HCT116 (cell line): ENCODE data around the gene KCNC1. TPM values are rescaled to one million over a fixed set of nuclear protein-coding genes. Genes with fewer than 3 reads are reported as not detected.

Experiments used
- ATAC-seq: fragments of 200-7000 bp; cut with Tn5 transposase; 2 replicates; pipeline ENCODE4 v1.9.1; 2020; ENCODE audit warnings: mild to moderate bottlenecking, moderate library complexity
- BruUV-seq: library from RNA; stranded (reverse); fragments of 400-500 nt; replicated peaks from 2 replicates; lab custom pipeline; 2021; lab: Mats Ljungman, UMichigan
- CTCF ChIA-PET: fragments of 300-600 bp; sonication (Branson Sonifier 250); formaldehyde crosslinking; loops from one replicate; lab custom pipeline; 2021; ENCODE audit warnings: antibody characterized with exemption; lab: Charles Lee
- POLR2A ChIA-PET: fragments of 300-600, 350-600 bp; sonication (Branson Sonifier 250); formaldehyde crosslinking; loops from one replicate; lab custom pipeline; 2021; ENCODE audit warnings: antibody characterized with exemption; lab: Charles Lee
- RAD21 ChIA-PET, 2 experiments: fragments of 300-600 bp; sonication (Branson Sonifier 250); formaldehyde crosslinking; loops; one replicate each; lab custom pipeline; 2023; ENCODE audit warnings: low total read pairs in 2 of 2; ENCODE audit not compliant: uncharacterized antibody in 2 of 2, unreplicated experiment in 2 of 2, low non-redundant PET in 1 of 2; lab: Charles Lee
- DNase-seq: peaks from one replicate; pipeline ENCODE4 v3.0.0-alpha.2; 2010; ENCODE audit warnings: low read depth, low spot score
- H2AFZ ChIP-seq: fragments of 200-600 bp; shearing (Covaris generic), sonication (generic); 2 replicates; pipeline ENCODE4 v1.6.1; 2017; ENCODE audit warnings: low read depth, mixed run types, mixed read lengths, antibody characterized with exemption, low read length; ENCODE audit not compliant: poor library complexity, severe bottlenecking
- H3K27ac ChIP-seq: 2 replicates; pipeline ENCODE4 v1.5.1; 2012; ENCODE audit warnings: low read depth, low read length
- H3K27me3 ChIP-seq: fragments of 200-600 bp; sonication (generic); 2 replicates; pipeline ENCODE4 v1.6.1; 2016; ENCODE audit warnings: mixed run types, low read length, mixed read lengths; ENCODE audit not compliant: insufficient read depth
- H3K36me3 ChIP-seq, 2 experiments: fragments of 200-500 bp in 1 of 2; fragments of 200-600 bp in 1 of 2; sonication (Bioruptor generic) in 1 of 2; sonication (generic) in 1 of 2; 2 replicates each; pipeline versions ENCODE4 v1.5.1 to v1.6.1; 2014 to 2016; ENCODE audit warnings: low read length in 2 of 2, inconsistent platforms in 1 of 2, mixed read lengths in 1 of 2, mixed run types in 1 of 2; ENCODE audit not compliant: insufficient read depth in 2 of 2, control insufficient read depth in 1 of 2
- H3K4me1 ChIP-seq, 2 experiments: fragments of 200-600 bp in 1 of 2; sonication (generic) in 1 of 2; 2 replicates each; pipeline versions ENCODE4 v1.5.1 to v1.6.1; 2012 to 2017; ENCODE audit warnings: low read length in 2 of 2, inconsistent platforms in 1 of 2, mild to moderate bottlenecking in 1 of 2, mixed read lengths in 1 of 2, mixed run types in 1 of 2, moderate library complexity in 1 of 2; ENCODE audit not compliant: insufficient read depth in 2 of 2, control insufficient read depth in 1 of 2
- H3K4me2 ChIP-seq: fragments of 200-600 bp; sonication (generic); 2 replicates; pipeline ENCODE4 v1.6.1; 2017; ENCODE audit warnings: mixed run types, low read length, mixed read lengths
- H3K4me3 ChIP-seq, 2 experiments: fragments of 200-600 bp in 1 of 2; sonication (generic) in 1 of 2; replicated peaks in 1 of 2; 2 replicates each; pipeline ENCODE4 v1.5.1; 2011 to 2016; ENCODE audit warnings: low read length in 2 of 2, control low read depth in 1 of 2, low read depth in 1 of 2, mild to moderate bottlenecking in 1 of 2, mixed read lengths in 1 of 2, mixed run types in 1 of 2
- H3K79me2 ChIP-seq: fragments of 200-600 bp; sonication (generic); 2 replicates; pipeline ENCODE4 v1.6.1; 2017; ENCODE audit warnings: mild to moderate bottlenecking, mixed run types, low read length, moderate library complexity, mixed read lengths; ENCODE audit not compliant: insufficient read depth
- H3K9ac ChIP-seq: fragments of 200-600 bp; sonication (generic); 2 replicates; pipeline ENCODE4 v1.6.1; 2016; ENCODE audit warnings: low read length, mixed read lengths
- H3K9me2 ChIP-seq: fragments of 200-600 bp; sonication (generic), shearing (Covaris generic); 2 replicates; pipeline ENCODE4 v1.6.1; 2017; ENCODE audit warnings: mixed run types, mild to moderate bottlenecking, moderate library complexity; ENCODE audit not compliant: insufficient read depth
- H3K9me3 ChIP-seq, 2 experiments: fragments of 200-500 bp in 1 of 2; fragments of 200-600 bp in 1 of 2; sonication (Bioruptor generic) in 1 of 2; sonication (generic) in 1 of 2; 2 replicates each; pipeline ENCODE4 v1.6.1; 2014 to 2017; ENCODE audit warnings: low read length in 2 of 2, mixed read lengths in 2 of 2, inconsistent platforms in 1 of 2, low read depth in 1 of 2, mild to moderate bottlenecking in 1 of 2, mixed run types in 1 of 2, moderate library complexity in 1 of 2; ENCODE audit not compliant: control insufficient read depth in 1 of 2, insufficient read depth in 1 of 2
- H4K20me1 ChIP-seq: fragments of 200-600 bp; sonication (generic), shearing (Covaris generic); 2 replicates; pipeline ENCODE4 v1.6.1; 2017; ENCODE audit warnings: mixed run types, mild to moderate bottlenecking, moderate library complexity; ENCODE audit not compliant: insufficient read depth
- CEBPB ChIP-seq: IDR thresholded peaks from 2 replicates; pipeline ENCODE4 v1.6.1; 2012; ENCODE audit warnings: low read depth
- FOSL1 ChIP-seq: IDR thresholded peaks from 2 replicates; pipeline ENCODE4 v1.6.1; 2012; ENCODE audit warnings: low read depth
- JUND ChIP-seq: IDR thresholded peaks from 2 replicates; pipeline ENCODE4 v1.6.1; 2012
- POLR2AphosphoS5 ChIP-seq: IDR thresholded peaks from 2 replicates; pipeline ENCODE4 v1.6.1; 2011; ENCODE audit warnings: mild to moderate bottlenecking, low read depth, low read length, moderate library complexity
- RAD21 ChIP-seq: IDR thresholded peaks from 2 replicates; pipeline ENCODE4 v1.6.1; 2012; ENCODE audit warnings: low read depth, mild to moderate bottlenecking
- SIN3A ChIP-seq: IDR thresholded peaks from 2 replicates; pipeline ENCODE4 v1.6.1; 2012; ENCODE audit warnings: low read depth
- SP1 ChIP-seq: IDR thresholded peaks from 2 replicates; pipeline ENCODE4 v1.6.1; 2012; ENCODE audit warnings: low read depth
- SRF ChIP-seq: IDR thresholded peaks from 2 replicates; pipeline ENCODE4 v1.6.1; 2012; ENCODE audit warnings: low read depth
- YY1 ChIP-seq: IDR thresholded peaks from 2 replicates; pipeline ENCODE4 v1.6.1; 2011; ENCODE audit warnings: low read length, low read depth, moderate library complexity, mild to moderate bottlenecking; ENCODE audit not compliant: insufficient replicate concordance; ENCODE audit errors: extremely low read depth
- intact Hi-C: fragments of 100-400 bp; cut with micrococcal nuclease; formaldehyde crosslinking; loops from 2 replicates; pipeline ENCODE4 v1.10.0; 2022
- total RNA-seq: library from RNA; stranded (reverse); gene quantifications from one replicate; pipeline ENCODE4 v1.2.1, GENCODE V29; 2021; ENCODE audit not compliant: unreplicated experiment
- TF ChIP-seq, protein P1 (sequence below): IDR thresholded peaks from 2 replicates; pipeline ENCODE4 v1.6.1; 2012

Gene KCNC1
- total RNA-seq, 1 experiment from 2014 or later, result 0.12 TPM

GRCh38 chr11:17802491-17802890, 67.9 kb downstream of the KCNC1 start:
- BruUV-seq, result no TSS peak
- TF ChIP-seq YY1 (no peak), SIN3A (no peak), POLR2AphosphoS5 (no peak), RAD21 (no peak)
- TF ChIP-seq, all 23 proteins: peak for 0
- intact Hi-C loops, result no loop called here
- Histone ChIP-seq H3K36me3 (no peaks in the 10 kb centered on the region), H3K9ac (no peak overlapping the region), H4K20me1 (no peaks in the 10 kb centered on the region), H3K9me2 (no peaks in the 10 kb centered on the region), H2AFZ (no peak overlapping the region), H3K4me3 (no peak overlapping the region), H3K27me3 (no peaks in the 10 kb centered on the region), H3K9me3 (no peaks in the 10 kb centered on the region), H3K27ac (no peak overlapping the region), H3K4me1 (no peaks in the 10 kb centered on the region), H3K79me2 (no peaks in the 10 kb centered on the region), H3K4me2 (no peak overlapping the region)
- ATAC-seq (no peak), DNase-seq (no peak)
- ChIA-PET CTCF (no interaction called here), POLR2A (no interaction called here), RAD21 (no interaction called here)

DNA sequence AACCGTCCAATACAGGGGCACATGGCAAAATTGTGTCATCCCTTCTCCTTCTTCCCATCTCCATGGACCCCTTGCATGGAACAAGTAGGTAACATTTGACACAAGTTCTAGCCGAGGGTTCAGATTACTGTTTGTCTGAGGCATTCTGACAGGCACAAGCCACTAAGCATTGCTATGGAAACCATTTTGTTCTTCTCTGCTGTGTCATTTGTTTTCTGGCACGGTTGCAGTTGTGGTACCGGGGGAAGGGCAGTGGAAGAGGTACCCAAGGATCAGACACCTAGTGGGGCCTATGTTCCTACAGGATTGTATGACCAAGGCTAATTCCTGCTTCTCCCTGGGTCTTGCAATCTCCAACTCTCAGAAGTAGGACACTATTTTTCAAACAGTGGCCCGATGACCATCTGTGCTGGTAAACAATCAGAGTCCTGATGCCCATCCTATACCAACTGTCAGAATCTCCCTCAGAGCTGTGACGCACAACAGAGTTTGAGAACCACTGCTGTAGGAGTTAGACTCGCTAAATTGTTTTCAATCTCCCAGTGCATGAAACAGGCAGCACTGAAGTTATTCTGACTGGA, 69.3 kb downstream of the KCNC1 start:
- CTCF ChIA-PET, result no interaction called here

More for the DNA sequence above, 69.3 kb downstream of the KCNC1 start:
- Histone ChIP-seq H3K27ac (no peak overlapping the region), H3K9me3 (no peaks in the 10 kb centered on the region), H2AFZ (no peak overlapping the region), H3K27me3 (no peaks in the 10 kb centered on the region), H3K4me3 (no peak overlapping the region), H3K4me2 (no peak overlapping the region), H3K36me3 (no peaks in the 10 kb centered on the region), H3K4me1 (no peaks in the 10 kb centered on the region), H3K9ac (no peak overlapping the region), H4K20me1 (no peaks in the 10 kb centered on the region), H3K9me2 (no peaks in the 10 kb centered on the region), H3K79me2 (no peaks in the 10 kb centered on the region)
- TF ChIP-seq CEBPB (no peak), YY1 (no peak), SRF (no peak), FOSL1 (no peak), JUND (no peak), SP1 (no peak)
- TF ChIP-seq, protein P1, sequence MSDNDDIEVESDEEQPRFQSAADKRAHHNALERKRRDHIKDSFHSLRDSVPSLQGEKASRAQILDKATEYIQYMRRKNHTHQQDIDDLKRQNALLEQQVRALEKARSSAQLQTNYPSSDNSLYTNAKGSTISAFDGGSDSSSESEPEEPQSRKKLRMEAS, result no peak
- ChIA-PET POLR2A (no interaction called here), RAD21 (no interaction called here)
- BruUV-seq, result no TSS peak
- intact Hi-C loops, result no loop called here
- no peak for ATAC-seq
- DNase-seq, result no peak
